HEK293 (cell line): Measurements from ENCODE around the gene RARRES2.
A peak's percentile ranks its signal among the peaks of the same experiment; 100 is the strongest.

ENCODE experiments used
- MYNN ChIP-seq: fragments of 450-650 bp; formaldehyde crosslinking; IDR thresholded peaks from 2 replicates; pipeline ENCODE4 v1.5.1; 2016; ENCODE audit warnings: missing biosample characterization, missing genetic modification characterization, borderline replicate concordance
- MZF1 ChIP-seq: fragments of 450-650 bp; formaldehyde crosslinking; IDR thresholded peaks from 2 replicates; pipeline ENCODE4 v1.5.1; 2017; ENCODE audit warnings: missing biosample characterization, missing genetic modification characterization, borderline replicate concordance
- TCF7L2 ChIP-seq: IDR thresholded peaks from 2 replicates; pipeline ENCODE4 v1.6.1; 2011; ENCODE audit warnings: low read depth, mild to moderate bottlenecking, inconsistent platforms, low read length, moderate library complexity, borderline replicate concordance
- ZBTB1 ChIP-seq: fragments of 450-650 bp; formaldehyde crosslinking; IDR thresholded peaks from 2 replicates; pipeline ENCODE4 v1.5.1; 2016; ENCODE audit warnings: missing biosample characterization, missing genetic modification characterization
- ZNF350 ChIP-seq: fragments of 450-650 bp; formaldehyde crosslinking; IDR thresholded peaks from 2 replicates; pipeline ENCODE4 v1.5.0; 2017; ENCODE audit warnings: missing biosample characterization, mild to moderate bottlenecking, missing genetic modification characterization
- ZNF426 ChIP-seq: fragments of 450-650 bp; formaldehyde crosslinking; IDR thresholded peaks from 2 replicates; pipeline ENCODE4 v1.5.1; 2017; ENCODE audit warnings: missing biosample characterization, missing genetic modification characterization, mild to moderate bottlenecking, inconsistent platforms, moderate library complexity
- ZNF571 ChIP-seq: fragments of 450-650 bp; formaldehyde crosslinking; IDR thresholded peaks from 2 replicates; pipeline ENCODE4 v1.5.0; 2017; ENCODE audit warnings: missing biosample characterization, missing genetic modification characterization
- TF ChIP-seq, protein P1 (sequence below): fragments of 450-650 bp; formaldehyde crosslinking; IDR thresholded peaks from 2 replicates; pipeline ENCODE4 v1.5.1; 2016; ENCODE audit warnings: missing biosample characterization, missing genetic modification characterization
- TF ChIP-seq, protein P2 (sequence below): fragments of 450-650 bp; formaldehyde crosslinking; conservative IDR thresholded peaks from 2 replicates; pipeline ENCODE4 v1.5.1; 2016; ENCODE audit warnings: low read depth, missing biosample characterization, missing genetic modification characterization

DNA sequence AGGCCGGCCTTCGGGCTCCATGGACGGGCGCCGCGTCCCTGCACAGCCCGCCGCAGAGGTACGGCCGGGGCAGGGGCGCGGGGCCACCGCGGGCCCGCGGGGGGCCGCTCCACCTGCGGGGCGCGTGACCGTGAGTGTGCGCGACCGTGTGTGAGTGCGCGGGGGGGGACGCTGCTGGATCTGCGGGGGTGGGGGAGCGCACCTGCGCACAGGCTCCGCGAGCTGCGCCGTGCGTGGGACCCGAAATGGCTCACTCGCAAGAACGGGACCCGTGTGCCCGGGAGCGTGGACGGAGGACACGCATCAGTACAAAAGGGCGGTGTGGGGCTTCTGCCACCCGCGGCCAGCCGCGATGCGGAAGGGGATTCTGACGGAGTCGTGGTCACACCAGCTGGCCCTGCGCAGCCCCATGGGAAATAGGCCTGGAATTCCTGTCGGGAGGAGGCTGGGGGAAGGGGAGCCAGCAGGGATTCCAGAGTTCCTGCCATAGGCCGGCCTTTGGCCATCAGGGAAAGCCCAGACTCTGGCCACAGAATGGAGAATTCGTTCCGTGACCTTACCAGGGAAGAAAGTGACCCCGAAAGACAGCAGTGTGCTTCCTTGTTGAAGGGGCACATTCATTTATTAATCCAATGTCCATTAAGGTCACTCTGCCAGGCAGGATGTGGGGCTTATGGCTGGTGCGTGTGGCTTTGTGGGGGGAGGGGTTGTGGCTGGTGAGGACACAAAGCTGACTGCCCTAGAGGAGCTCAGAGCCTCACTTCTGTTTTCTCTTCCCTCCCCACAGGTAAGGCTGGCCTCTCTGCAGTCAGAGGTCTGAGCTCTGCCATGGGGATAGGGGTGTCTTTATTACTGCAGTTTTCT, 27.7 kb upstream of the RARRES2 start:
- TF ChIP-seq, protein P1, sequence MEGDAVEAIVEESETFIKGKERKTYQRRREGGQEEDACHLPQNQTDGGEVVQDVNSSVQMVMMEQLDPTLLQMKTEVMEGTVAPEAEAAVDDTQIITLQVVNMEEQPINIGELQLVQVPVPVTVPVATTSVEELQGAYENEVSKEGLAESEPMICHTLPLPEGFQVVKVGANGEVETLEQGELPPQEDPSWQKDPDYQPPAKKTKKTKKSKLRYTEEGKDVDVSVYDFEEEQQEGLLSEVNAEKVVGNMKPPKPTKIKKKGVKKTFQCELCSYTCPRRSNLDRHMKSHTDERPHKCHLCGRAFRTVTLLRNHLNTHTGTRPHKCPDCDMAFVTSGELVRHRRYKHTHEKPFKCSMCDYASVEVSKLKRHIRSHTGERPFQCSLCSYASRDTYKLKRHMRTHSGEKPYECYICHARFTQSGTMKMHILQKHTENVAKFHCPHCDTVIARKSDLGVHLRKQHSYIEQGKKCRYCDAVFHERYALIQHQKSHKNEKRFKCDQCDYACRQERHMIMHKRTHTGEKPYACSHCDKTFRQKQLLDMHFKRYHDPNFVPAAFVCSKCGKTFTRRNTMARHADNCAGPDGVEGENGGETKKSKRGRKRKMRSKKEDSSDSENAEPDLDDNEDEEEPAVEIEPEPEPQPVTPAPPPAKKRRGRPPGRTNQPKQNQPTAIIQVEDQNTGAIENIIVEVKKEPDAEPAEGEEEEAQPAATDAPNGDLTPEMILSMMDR (tag by site-specific recombination): no peak
- TF ChIP-seq MZF1 (no peak), ZNF571 (tag by site-specific recombination) (no peak), TCF7L2 (no peak), MYNN (no peak), ZNF426 (tag by site-specific recombination) (no peak), ZBTB1 (no peak), ZNF350 (tag by site-specific recombination) (no peak)
- TF ChIP-seq, protein P2, sequence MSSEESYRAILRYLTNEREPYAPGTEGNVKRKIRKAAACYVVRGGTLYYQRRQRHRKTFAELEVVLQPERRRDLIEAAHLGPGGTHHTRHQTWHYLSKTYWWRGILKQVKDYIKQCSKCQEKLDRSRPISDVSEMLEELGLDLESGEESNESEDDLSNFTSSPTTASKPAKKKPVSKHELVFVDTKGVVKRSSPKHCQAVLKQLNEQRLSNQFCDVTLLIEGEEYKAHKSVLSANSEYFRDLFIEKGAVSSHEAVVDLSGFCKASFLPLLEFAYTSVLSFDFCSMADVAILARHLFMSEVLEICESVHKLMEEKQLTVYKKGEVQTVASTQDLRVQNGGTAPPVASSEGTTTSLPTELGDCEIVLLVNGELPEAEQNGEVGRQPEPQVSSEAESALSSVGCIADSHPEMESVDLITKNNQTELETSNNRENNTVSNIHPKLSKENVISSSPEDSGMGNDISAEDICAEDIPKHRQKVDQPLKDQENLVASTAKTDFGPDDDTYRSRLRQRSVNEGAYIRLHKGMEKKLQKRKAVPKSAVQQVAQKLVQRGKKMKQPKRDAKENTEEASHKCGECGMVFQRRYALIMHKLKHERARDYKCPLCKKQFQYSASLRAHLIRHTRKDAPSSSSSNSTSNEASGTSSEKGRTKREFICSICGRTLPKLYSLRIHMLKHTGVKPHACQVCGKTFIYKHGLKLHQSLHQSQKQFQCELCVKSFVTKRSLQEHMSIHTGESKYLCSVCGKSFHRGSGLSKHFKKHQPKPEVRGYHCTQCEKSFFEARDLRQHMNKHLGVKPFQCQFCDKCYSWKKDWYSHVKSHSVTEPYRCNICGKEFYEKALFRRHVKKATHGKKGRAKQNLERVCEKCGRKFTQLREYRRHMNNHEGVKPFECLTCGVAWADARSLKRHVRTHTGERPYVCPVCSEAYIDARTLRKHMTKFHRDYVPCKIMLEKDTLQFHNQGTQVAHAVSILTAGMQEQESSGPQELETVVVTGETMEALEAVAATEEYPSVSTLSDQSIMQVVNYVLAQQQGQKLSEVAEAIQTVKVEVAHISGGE: 0 out of 2 replicates have a peak, but pooled peaks have one; percentile 19
